Hepatocyte (in vitro differentiated cells): Measurements from ENCODE around the gene COL4A2.

ENCODE experiments used
- EZH2phosphoT487 ChIP-seq: fragments of 200-600 bp; sonication (generic); IDR thresholded peaks from one replicate; pipeline ENCODE4 v1.6.1; 2018; ENCODE audit warnings: antibody characterized with exemption, mild to moderate bottlenecking, low read depth, moderate library complexity; ENCODE audit not compliant: unreplicated experiment, severe bottlenecking
- TF ChIP-seq, protein P1 (sequence below): fragments of 200-600 bp; sonication (generic); IDR thresholded peaks from 2 replicates; pipeline ENCODE4 v1.5.1; 2016; ENCODE audit warnings: antibody characterized with exemption, mild to moderate bottlenecking; ENCODE audit not compliant: poor library complexity

DNA sequence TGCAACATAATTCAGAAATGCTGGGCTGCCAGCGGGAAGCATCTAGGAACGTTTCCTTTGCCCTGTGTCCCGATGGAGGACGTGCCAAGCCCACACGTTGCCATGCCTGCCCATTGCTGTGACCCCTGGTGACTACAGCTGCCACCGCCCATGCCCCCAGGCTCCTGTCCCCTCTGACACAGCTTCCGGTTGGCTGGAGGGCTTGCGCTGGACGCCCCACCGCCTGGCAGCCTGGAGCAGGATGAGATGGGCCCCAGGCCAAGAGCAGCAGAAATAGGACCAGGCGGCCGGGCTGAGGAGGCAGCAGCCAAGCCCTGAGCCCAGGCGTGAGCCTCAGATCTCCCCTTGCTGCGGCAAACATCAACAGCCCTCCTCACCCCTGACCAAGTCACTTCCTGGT lies 125.9 kb downstream of the COL4A2 start:
- TF ChIP-seq, protein P1, sequence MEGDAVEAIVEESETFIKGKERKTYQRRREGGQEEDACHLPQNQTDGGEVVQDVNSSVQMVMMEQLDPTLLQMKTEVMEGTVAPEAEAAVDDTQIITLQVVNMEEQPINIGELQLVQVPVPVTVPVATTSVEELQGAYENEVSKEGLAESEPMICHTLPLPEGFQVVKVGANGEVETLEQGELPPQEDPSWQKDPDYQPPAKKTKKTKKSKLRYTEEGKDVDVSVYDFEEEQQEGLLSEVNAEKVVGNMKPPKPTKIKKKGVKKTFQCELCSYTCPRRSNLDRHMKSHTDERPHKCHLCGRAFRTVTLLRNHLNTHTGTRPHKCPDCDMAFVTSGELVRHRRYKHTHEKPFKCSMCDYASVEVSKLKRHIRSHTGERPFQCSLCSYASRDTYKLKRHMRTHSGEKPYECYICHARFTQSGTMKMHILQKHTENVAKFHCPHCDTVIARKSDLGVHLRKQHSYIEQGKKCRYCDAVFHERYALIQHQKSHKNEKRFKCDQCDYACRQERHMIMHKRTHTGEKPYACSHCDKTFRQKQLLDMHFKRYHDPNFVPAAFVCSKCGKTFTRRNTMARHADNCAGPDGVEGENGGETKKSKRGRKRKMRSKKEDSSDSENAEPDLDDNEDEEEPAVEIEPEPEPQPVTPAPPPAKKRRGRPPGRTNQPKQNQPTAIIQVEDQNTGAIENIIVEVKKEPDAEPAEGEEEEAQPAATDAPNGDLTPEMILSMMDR = no peak
- TF ChIP-seq EZH2phosphoT487 = no peak
